GM18909 (cell line): ENCODE measurements around the gene ZNF771.

Experiments
- ATAC-seq: cut with Tn5 transposase; IDR thresholded peaks from one replicate; pipeline ENCODE4 v1.9.1; 2021; ENCODE audit warnings: mild to moderate bottlenecking; ENCODE audit not compliant: unreplicated experiment, poor library complexity

The ZNF771 gene

GRCh38 chr16:30407102-30407803 is at the start of gene ZNF771:
Gene ZNF771 (plus strand): TSS chr16:30407606. CDS start chr16:30408054, 448 bp downstream.
- ATAC-seq: peak; percentile 78

- no peak for ATAC-seq
Observed at GRCh38 chr16:30357715-30358576, 49.5 kb upstream of the ZNF771 start.

- no peak for ATAC-seq
Observed at GRCh38 chr16:30358577-30358936, 48.8 kb upstream of the ZNF771 start.

GRCh38 chr16:30358990-30359870 is 48.2 kb upstream of the ZNF771 start:
- ATAC-seq: no peak

- no peak for ATAC-seq
Observed at GRCh38 chr16:30359871-30360170, 47.6 kb upstream of the ZNF771 start.

DNA sequence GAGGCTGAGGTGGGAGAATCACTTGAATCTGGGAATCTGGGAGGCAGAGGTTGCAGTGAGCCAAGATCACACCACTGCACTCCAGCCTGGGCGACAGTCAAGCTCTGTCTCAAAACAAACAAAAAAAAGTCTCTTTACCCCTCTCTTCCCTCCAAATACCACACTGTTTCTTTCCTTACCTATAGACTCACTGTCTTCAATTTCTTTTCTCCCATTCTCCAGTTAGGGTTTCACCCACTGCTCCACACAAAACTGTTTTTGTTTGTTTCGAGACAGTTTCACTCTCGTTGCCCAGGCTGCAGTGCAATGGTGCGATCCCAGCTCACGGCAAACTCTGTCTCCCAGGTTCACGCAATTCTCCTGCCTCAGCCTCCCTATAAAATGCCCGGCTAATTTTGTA is 46.2 kb upstream of the ZNF771 start:
- no peak for ATAC-seq

GRCh38 chr16:30365200-30365599 is 42.2 kb upstream of the ZNF771 start:
- ATAC-seq: no peak

DNA sequence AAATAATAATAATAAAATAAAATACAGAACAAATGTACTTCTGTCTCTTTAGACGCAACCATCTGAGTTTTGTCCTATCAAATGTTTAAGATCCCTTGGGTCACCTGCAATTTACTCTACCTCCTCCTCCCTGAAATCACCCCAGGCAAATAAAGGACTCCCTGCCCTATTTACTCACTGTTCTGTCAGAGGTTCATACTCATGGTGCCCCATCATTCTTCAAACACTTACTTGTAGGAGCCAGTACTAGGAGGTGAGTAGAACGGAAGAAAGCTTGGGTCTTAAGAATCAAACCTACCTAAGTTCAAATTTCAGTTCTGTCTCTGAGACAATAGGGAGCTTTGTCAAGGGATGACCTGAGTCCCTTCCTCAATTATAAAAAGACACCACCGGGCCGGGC is 40.9 kb upstream of the ZNF771 start:
- no peak for ATAC-seq

DNA sequence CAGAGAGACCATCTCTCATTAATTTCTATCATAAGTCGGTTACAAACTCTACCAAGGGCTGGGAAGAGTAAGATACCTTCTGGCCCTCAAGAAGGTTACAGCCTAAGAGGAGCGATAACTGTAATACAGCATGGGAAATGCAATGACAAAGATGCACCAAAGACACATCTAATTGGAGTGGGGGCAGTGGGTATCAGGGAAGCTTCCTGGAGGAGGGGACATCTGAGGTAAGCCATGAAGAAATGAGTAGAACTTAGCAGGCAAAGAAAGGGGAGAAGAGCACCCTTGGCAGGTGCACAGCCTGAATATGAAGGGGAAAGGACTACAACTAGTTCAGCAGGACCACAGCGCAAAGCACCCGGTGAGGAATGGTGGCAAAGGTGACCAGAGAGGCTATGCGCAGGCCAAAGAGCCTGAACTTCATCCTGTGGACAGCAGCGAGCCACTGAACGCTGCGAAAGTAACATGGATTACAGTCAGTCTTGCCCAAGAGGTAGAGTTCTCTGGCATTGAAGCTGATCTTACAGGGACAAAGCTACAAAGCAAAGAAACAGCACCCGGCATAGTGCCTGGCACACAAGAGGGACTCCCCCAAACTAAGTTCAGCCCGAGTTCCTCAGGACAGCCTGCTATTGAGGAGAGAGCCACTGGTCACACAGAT is 39.9 kb upstream of the ZNF771 start:
- ATAC-seq: no peak

GRCh38 chr16:30368122-30368791 is 39.1 kb upstream of the ZNF771 start:
- ATAC-seq: no peak

GRCh38 chr16:30368792-30369090 is 38.7 kb upstream of the ZNF771 start:
- ATAC-seq: no peak

GRCh38 chr16:30369091-30369937 is 38.1 kb upstream of the ZNF771 start:
- no peak for ATAC-seq

GRCh38 chr16:30369938-30370455 is 37.4 kb upstream of the ZNF771 start:
- ATAC-seq: no peak

GRCh38 chr16:30370456-30371247 is 36.8 kb upstream of the ZNF771 start, which contains the start of gene TBC1D10B:
Gene TBC1D10B (minus strand): TSS chr16:30370494. CDS start chr16:30370183, 311 bp downstream.
- ATAC-seq: peak; percentile 78

GRCh38 chr16:30371248-30371816 is 36.1 kb upstream of the ZNF771 start:
- ATAC-seq: no peak

- ATAC-seq: no peak
Observed at GRCh38 chr16:30372038-30372712, 35.2 kb upstream of the ZNF771 start.

DNA sequence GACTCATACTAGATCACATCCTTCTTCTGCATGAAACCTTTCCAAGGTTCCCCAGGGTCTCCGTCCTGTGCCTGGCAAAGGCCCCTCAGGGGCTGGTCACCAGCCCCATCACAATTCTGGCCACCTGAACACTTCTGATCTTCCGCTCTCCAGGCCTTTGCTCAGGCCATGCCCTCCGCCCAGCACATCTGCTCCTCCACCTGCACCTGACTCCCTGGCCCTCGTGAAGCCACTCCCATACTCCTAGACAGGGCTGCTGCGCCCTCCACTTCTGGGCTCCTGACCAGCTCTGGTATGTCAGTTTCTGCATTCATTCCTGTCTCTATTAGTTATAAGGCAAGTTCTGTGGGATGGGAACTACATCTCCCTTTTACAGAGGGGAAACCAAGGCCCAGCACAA is 34.7 kb upstream of the ZNF771 start:
- no peak for ATAC-seq
